Measurements from ENCODE around the gene EIF3CL. TPM values are rescaled to one million over a fixed set of nuclear protein-coding genes. Genes with fewer than 3 reads are reported as not detected.
"Not testable (repeated sequence)": the region's sequence is repeated elsewhere in the genome, so short reads cannot be mapped to it uniquely, and the experiment has no call there.

The EIF3CL gene
- total and polyA plus RNA-seq, 2 of the 8 experiments (the other 6 are each of a cell fraction or from before 2014, with no cell fraction given) = 210 TPM; not detected in 1

- H3K23me2 ChIP-seq (ENCODE audit: low read depth, low read length); H2BK120ac ChIP-seq (replicated peaks; ENCODE audit: low read depth, low read length); H3K79me1 ChIP-seq (ENCODE audit: low read depth, low read length); H2BK20ac ChIP-seq (ENCODE audit: low read length); H4K20me1 ChIP-seq (replicated peaks in 1 of 2; ENCODE audit: control insufficient read depth in 1 of 2, insufficient read depth in 2 of 2, low read length in 2 of 2); H3K14ac ChIP-seq (ENCODE audit: insufficient read length); H4K5ac ChIP-seq (ENCODE audit: insufficient read length, low read depth, low read length); H3K36me3 ChIP-seq (ENCODE audit: control insufficient read depth in 2 of 4, insufficient read depth in 4 of 4, low read length in 3 of 4); H4K8ac ChIP-seq (ENCODE audit: extremely low read depth, insufficient read depth, low read length); H3K9ac ChIP-seq (replicated peaks in 1 of 4; ENCODE audit: extremely low read depth in 1 of 4, low read depth in 3 of 4, low read length in 3 of 4); H3K27me3 ChIP-seq (replicated peaks in 1 of 4; ENCODE audit: control insufficient read depth in 3 of 4, extremely low read depth in 1 of 4, insufficient read depth in 3 of 4, low read length in 3 of 4); H3K56ac ChIP-seq (replicated peaks; ENCODE audit: insufficient read length, low read depth, low read length); H2BK15ac ChIP-seq (ENCODE audit: low read length); H3K4me3 ChIP-seq (ENCODE audit: extremely low read depth in 1 of 4, insufficient read depth in 2 of 4, low read depth in 3 of 4, low read length in 4 of 4); POLR2A ChIA-PET (ENCODE audit: partially characterized antibody); H2BK12ac ChIP-seq (ENCODE audit: low read depth, low read length); H3K27ac ChIP-seq (ENCODE audit: low read depth, low read length); H3K4me2 ChIP-seq (ENCODE audit: insufficient read depth in 1 of 2, low read depth in 2 of 2, low read length in 2 of 2); H2AK5ac ChIP-seq (ENCODE audit: low read depth, low read length); H3K18ac ChIP-seq (ENCODE audit: extremely low read depth, low read length); H3K23ac ChIP-seq (ENCODE audit: insufficient read length); H2AFZ ChIP-seq (ENCODE audit: low read length); H4K91ac ChIP-seq (replicated peaks; ENCODE audit: insufficient read length, low read length); FAIRE-seq; H2BK5ac ChIP-seq (ENCODE audit: low read depth, low read length); H3K4ac ChIP-seq (replicated peaks; ENCODE audit: insufficient read length, low read depth, low read length); H3K4me1 ChIP-seq (replicated peaks in 1 of 4; ENCODE audit: control insufficient read depth in 3 of 4, insufficient read depth in 4 of 4, low read length in 3 of 4); H3K79me2 ChIP-seq (ENCODE audit: control insufficient read depth in 1 of 2, insufficient read depth in 2 of 2, low read length in 2 of 2); H3K9me3 ChIP-seq (ENCODE audit: insufficient read depth in 2 of 2, low read depth in 1 of 2, low read length in 1 of 2): not testable (repeated sequence)
- CTCF ChIA-PET (ENCODE audit: partially characterized antibody) = interaction anchor here (0.9 kb wide), 2 partner anchors 9 to 14 kb away, joined by 3 to 6 read pairs; no protein-coding TSS in a partner anchor
- DNase-seq (ENCODE audit: low read depth in 1 of 2, low spot score in 2 of 2) = peak in 1 of 2 experiments; percentile 34
- 91% methylated on average over 2 of the region's 2 CpGs; no CpG with 5 or more reads in 1 of the 2 experiments for WGBS, 2 experiments (ENCODE audit: extremely low coverage in 1 of 2, insufficient coverage in 1 of 2, insufficient read length in 1 of 2, insufficient replicate concordance in 2 of 2, low coverage in 1 of 2, low lambda C conversion rate in 2 of 2, missing lambda C conversion rate in 1 of 2)
These were observed 72.7 kb downstream of the EIF3CL start for GRCh38 chr16:28330981-28331380.
